GM19193 (cell line): Measurements from ENCODE around the gene CAPN9.

Experiments used
- POLR2A ChIP-seq: IDR thresholded peaks from 4 replicates; pipeline ENCODE4 v1.6.1; 2011; ENCODE audit not compliant: insufficient read depth, insufficient read length; ENCODE audit errors: extremely low read depth

The CAPN9 gene

GRCh38 chr1:230706887-230707731 lies 40.1 kb upstream of the CAPN9 start:
- no peak for TF ChIP-seq POLR2A

GRCh38 chr1:230707732-230708630 lies 39.2 kb upstream of the CAPN9 start:
- TF ChIP-seq POLR2A: no peak

- TF ChIP-seq POLR2A: no peak
These were observed 38.3 kb upstream of the CAPN9 start for GRCh38 chr1:230708631-230709580.

- TF ChIP-seq POLR2A: no peak
These were observed 37.3 kb upstream of the CAPN9 start for GRCh38 chr1:230709619-230710542.

- TF ChIP-seq POLR2A: no peak
These were observed 36.7 kb upstream of the CAPN9 start for GRCh38 chr1:230710543-230710904.

GRCh38 chr1:230711245-230711644 lies 35.9 kb upstream of the CAPN9 start:
- TF ChIP-seq POLR2A: no peak

- no peak for TF ChIP-seq POLR2A
These were observed 34.7 kb upstream of the CAPN9 start for GRCh38 chr1:230712470-230712942.

GRCh38 chr1:230713138-230713537 lies 34.0 kb upstream of the CAPN9 start:
- no peak for TF ChIP-seq POLR2A

GRCh38 chr1:230713547-230713914 lies 33.7 kb upstream of the CAPN9 start:
- no peak for TF ChIP-seq POLR2A

- no peak for TF ChIP-seq POLR2A
These were observed 33.0 kb upstream of the CAPN9 start, which contains the start of gene AGT for GRCh38 chr1:230713915-230714764. AGT (minus strand) TSS chr1:230714122; CDS start chr1:230710823, 3,299 bp downstream.

- no peak for TF ChIP-seq POLR2A
These were observed 31.7 kb upstream of the CAPN9 start for GRCh38 chr1:230715510-230715909.

- TF ChIP-seq POLR2A: no peak
These were observed 29.9 kb upstream of the CAPN9 start for GRCh38 chr1:230717251-230717650.

- no peak for TF ChIP-seq POLR2A
These were observed 21.8 kb upstream of the CAPN9 start for GRCh38 chr1:230725256-230726012.
